Retina (tissue), 1 donor: ENCODE results near the gene PDZK1IP1.
A peak's percentile ranks its signal among the peaks of the same experiment; 100 is the strongest.
"Not testable (repeated sequence)": the region's sequence is repeated elsewhere in the genome, so short reads cannot be mapped to it uniquely, and the experiment has no call there.

Source experiments
- DNase-seq: peaks from one replicate; pipeline ENCODE4 v3.0.0-alpha.2; 2016

The PDZK1IP1 gene

GRCh38 chr1:47223174-47223920 lies 33.5 kb upstream of the PDZK1IP1 start:
- no peak for DNase-seq

- DNase-seq: no peak
Measured at GRCh38 chr1:47222476-47222875, 32.6 kb upstream of the PDZK1IP1 start.

GRCh38 chr1:47219590-47220220 lies 29.9 kb upstream of the PDZK1IP1 start:
- DNase-seq: no peak

GRCh38 chr1:47219001-47219400 lies 29.2 kb upstream of the PDZK1IP1 start:
- DNase-seq: no peak

- no peak for DNase-seq
Measured at GRCh38 chr1:47216278-47217059, 26.6 kb upstream of the PDZK1IP1 start.

- no peak for DNase-seq
Measured at GRCh38 chr1:47215713-47216112, 25.9 kb upstream of the PDZK1IP1 start.

- no peak for DNase-seq
Measured at GRCh38 chr1:47214549-47214948, 24.7 kb upstream of the PDZK1IP1 start.

GRCh38 chr1:47213230-47213963 lies 23.6 kb upstream of the PDZK1IP1 start:
- no peak for DNase-seq

GRCh38 chr1:47212636-47213229 lies 22.9 kb upstream of the PDZK1IP1 start:
- no peak for DNase-seq

GRCh38 chr1:47211796-47212269 lies 22.0 kb upstream of the PDZK1IP1 start:
- no peak for DNase-seq

- DNase-seq: no peak
Measured at GRCh38 chr1:47210666-47211065, 20.8 kb upstream of the PDZK1IP1 start.

- DNase-seq: no peak
Measured at GRCh38 chr1:47209725-47210325, 20.0 kb upstream of the PDZK1IP1 start.

- DNase-seq: no peak
Measured at GRCh38 chr1:47209091-47209490, 19.3 kb upstream of the PDZK1IP1 start.

- peak; percentile 35 for DNase-seq
Measured at GRCh38 chr1:47208374-47208850, 18.6 kb upstream of the PDZK1IP1 start.

GRCh38 chr1:47207803-47208373 lies 18.1 kb upstream of the PDZK1IP1 start:
- no peak for DNase-seq

GRCh38 chr1:47205918-47206317 lies 16.1 kb upstream of the PDZK1IP1 start:
- DNase-seq: no peak

GRCh38 chr1:47203504-47203903 lies 13.7 kb upstream of the PDZK1IP1 start:
- DNase-seq: not testable (repeated sequence)

- DNase-seq: no peak
Measured at GRCh38 chr1:47201179-47201578, 11.3 kb upstream of the PDZK1IP1 start.

- no peak for DNase-seq
Measured at GRCh38 chr1:47198214-47198613, 8.4 kb upstream of the PDZK1IP1 start.

- no peak for DNase-seq
Measured at GRCh38 chr1:47196622-47197021, 6.8 kb upstream of the PDZK1IP1 start.

GRCh38 chr1:47195981-47196380 lies 6.1 kb upstream of the PDZK1IP1 start:
- DNase-seq: not testable (repeated sequence)

GRCh38 chr1:47194311-47194710 lies 4.5 kb upstream of the PDZK1IP1 start:
- no peak for DNase-seq
